ENCODE results near the gene SKI.
"Not testable (repeated sequence)": the region's sequence is repeated elsewhere in the genome, so short reads cannot be mapped to it uniquely, and the experiment has no call there.

Gene SKI

DNA sequence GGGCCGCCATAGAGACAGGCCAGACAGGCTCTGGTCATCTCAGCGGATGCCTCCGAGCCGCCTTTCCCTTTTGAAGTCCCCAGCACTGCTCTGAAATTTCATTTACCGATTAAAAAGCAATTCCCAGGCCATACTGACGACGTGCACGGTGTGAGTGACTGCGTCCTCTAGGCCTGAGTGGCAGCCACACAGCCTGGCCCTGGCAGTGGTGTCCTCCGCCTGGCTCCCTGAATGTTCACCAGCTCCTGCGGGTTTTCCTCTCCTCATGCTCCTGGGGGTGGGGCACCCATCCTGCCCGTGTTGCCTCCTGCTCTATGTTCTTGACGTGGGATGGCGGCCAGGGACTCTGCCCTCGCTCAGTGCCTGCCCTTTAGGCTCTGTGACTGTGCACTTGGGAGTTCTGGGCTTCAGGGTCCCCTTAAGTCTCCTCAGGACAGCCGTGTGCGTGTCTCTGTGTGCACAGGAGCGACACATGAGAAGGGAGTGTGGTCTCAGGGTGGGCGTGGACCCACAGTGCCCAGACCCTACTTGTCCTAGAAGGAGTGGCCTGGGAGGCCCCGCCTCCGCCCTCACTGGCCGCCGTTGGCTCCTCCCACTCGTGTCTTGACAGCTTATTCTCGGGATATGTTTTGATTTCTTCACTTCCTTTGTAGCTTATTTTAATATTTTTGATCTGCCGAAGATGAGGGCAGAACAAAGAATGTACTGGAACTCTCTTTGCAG lies 3.6 kb downstream of the SKI start:
- peak; percentile 64 to 73 for DNase-seq

- DNase-seq, result peak in 1 of 2 donors; percentile 27
Measured at GRCh38 chr1:2232255-2232915, 4.3 kb downstream of the SKI start.

GRCh38 chr1:2232916-2233438 lies 4.9 kb downstream of the SKI start:
- DNase-seq, result no peak

DNA sequence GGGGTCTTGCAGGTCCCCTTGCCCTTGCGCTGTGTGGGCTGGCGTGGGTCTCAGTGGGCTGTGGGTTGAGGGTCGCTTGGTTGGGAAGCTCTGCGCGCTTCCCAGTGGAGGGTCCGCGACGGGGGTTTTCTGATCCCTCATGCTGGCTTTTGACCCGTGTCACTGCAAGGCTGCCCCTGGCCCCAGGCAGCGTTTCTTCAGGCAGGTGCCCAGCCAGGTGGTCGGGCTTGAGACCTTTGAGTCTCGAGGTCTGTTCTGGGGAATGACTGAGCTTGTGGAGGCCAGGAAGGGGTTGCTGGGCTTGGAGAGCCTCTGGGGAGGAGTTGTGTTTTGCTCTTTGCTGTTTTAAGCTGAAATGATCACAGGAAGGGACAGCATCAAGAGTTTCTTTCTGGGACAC lies 5.3 kb downstream of the SKI start:
- no peak for DNase-seq

GRCh38 chr1:2233997-2234761 lies 6.1 kb downstream of the SKI start:
- DNase-seq, result peak; percentile 91 to 98

- no peak for DNase-seq
Measured at GRCh38 chr1:2234762-2235113, 6.6 kb downstream of the SKI start.

DNA sequence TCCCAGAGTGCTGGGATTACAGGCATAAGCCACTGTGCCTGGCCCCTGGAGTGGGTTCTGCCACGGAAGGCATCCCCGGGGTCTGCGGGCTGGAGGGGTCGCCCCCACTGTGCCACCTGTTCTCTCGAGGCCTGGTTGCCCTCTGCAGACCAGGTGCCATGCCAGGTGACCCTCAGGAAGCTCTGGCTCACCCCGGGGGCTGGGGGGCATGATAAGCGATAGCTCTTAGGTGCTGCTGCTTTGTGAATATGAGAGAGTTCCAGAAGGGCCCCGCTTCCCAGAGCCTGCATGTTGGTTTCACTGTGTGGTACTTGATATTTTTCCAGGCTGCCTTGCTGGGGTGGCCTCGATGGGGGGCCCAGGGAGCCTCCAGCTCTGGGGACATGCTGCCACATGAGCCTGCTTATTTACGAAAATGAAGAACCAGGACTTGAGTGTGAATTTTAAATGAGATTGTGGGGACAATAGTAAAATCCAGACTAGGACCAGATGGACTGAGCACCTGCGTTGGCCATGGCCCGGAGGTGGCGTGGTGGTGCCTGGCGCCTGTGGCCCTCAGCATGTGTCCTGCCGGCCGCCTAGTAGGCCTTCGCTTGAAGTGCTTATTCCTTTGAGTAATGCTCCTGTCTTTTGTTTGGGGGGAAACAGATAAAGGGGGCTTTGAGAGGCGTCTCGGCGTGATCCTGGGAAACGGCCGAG lies 7.3 kb downstream of the SKI start:
- no peak for DNase-seq

DNA sequence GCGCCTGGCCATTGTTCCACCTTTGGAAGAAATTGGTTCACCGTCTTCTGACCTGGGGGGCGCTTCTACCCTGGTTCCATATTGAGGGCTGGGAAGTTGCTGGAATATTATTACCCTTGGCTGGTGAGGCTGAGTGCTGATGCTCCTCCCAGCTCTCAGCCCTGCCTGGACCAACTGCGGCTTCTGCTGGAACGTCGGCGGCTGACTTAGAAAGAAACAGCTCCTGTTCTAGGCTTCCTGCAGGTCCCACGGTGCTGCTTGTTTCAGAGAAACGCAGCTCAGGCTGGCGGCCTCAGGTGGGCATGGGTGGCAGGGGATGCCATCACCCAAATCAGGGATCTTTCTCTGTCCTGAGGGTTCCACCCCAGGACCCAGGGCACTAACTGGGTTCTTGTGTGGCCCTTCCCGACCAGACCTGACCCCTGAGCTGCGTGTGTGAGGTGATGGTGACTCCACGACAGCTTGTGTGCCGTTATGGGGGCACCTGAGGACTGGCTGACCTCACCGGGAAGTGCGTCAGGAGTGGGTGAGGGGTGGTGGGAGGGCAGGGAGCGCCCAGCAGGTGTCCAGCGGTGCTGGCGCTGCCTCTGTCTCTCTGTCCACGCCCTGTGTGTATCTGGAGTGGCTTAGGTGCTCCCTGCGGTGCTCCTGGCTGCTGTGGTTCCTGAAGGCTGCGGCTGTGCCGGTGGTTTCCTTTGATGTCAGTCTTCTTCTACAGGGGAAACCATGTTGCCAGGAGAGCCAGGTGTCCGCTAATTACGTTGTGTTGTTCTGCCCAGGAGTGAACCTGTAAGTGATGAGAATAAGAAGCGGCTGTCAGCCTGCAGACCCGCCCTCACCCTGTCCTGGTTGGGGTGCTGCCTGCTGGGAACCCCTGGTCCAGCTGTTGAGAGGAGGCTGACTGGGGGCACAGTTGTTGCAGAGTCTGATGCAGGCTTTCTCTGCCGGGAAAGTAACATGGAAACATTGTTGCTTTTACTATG lies 8.9 kb downstream of the SKI start:
- DNase-seq, result no peak

DNA sequence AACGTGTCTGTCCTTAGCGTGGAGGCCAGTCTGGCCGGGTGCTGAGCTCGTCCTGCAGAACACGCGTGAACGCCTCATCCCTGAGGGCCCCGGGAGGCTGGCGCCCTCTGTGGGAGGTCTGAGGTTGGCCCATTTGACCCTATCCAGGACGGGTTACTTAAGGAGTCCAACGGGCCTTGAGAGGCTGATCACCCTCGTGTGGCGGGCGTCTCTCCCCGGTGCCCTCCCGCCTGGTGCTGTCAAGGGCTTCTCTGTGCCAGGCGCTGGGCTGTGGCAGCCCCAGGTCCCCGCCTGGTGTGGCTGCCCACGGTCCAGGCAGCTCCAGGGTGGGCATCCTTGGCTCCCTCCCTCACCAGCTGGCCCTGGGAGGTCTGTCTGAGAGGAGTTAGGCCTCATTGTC lies 9.7 kb downstream of the SKI start:
- DNase-seq, result no peak

- DNase-seq, result no peak
Measured at GRCh38 chr1:2238361-2239012, 10.4 kb downstream of the SKI start.

DNA sequence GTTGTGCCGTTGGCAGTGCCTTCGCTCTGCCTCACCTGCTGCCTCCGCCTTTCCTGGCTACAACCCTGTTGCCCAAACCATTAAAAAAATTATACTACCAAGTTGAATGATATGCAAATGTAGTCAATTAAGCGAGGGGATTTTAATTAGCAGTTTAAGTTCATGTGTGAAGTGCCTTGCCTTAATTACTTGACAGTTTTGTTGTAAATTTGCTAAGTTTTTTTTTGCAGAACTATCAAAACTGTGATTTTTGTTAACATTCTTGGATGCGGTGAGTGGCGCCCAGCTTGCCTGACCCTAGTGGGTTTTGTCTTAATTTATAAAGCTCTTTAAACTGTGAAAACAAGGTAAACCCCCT lies 10.9 kb downstream of the SKI start:
- DNase-seq, result no peak

DNA sequence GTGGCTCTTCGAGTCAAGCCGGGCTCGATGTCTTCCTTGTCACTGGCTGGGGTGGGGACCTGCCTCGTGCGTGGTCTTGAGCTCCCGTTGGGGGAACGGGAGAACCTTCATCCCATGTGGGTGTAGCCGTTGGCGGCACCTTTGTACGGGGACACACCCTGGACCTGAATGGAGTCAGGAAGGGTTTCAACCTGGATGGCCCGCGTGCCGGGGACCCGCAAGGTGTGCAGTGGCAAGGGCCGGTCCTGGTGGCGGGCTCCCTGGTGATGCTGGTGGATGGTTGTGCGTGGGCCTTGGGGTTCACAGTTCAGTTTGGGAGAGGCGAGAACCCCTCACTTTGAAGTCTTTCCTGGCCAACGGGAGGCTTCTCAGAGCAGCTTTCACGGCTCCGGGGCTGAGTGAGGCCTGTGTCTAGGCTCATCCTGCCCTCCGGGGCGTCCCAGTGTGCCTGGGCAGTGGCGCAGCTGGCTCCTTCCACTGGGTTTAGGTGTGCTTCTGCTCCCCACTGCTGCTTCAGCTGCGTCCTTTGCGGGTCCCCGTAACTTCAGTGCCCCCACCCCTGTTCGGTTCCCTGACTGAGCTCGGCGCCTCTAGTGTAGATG lies 11.4 kb downstream of the SKI start:
- no peak for DNase-seq

DNA sequence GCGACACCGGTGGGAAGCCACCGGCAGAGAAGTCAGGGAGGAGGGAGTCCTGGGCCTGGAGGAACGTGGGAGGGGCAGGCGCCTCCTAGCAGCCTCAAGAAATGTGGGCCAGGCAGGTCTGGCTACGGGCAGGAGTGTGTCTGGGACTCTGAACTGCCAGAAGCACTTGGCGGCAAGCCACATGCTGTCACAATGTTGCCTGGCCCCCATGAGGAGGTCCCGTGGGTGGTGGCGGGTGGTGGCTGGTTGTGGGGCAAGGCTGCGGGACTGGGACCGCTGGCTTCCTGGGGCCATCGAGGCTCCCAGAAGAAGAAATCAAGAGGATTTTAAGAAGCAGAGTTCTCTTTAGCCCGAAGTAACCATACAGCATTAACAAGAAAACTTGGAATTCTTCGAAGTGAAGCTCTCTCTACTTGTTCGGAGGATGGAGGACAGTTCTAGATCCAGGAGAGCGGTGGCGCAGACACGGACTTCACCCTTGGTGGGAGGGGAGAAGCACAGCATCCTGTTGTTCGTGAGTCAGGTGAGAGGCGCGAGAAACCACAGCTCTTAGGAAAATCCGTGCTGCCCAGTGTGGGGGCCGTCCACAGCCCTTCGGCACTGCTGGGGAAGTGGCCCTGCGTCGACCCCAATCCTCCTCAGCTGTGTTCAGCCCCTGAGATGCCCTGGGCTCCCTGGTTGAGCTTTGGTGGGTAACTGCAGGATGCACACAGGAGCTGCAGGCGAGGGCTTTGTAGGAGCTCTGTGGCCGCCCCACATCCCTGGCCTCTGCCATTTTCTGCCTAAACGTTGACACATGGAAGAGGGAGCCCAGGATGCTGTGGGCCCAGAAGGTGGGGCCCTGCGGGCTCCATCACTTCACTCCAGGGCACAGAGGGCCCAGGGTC lies 12.4 kb downstream of the SKI start:
- DNase-seq, result peak; percentile 50 to 62

GRCh38 chr1:2241820-2242219 lies 13.7 kb downstream of the SKI start:
- DNase-seq, result no peak

- DNase-seq, result peak; percentile 33 to 84
Measured at GRCh38 chr1:2242814-2243725, 15.0 kb downstream of the SKI start.

DNA sequence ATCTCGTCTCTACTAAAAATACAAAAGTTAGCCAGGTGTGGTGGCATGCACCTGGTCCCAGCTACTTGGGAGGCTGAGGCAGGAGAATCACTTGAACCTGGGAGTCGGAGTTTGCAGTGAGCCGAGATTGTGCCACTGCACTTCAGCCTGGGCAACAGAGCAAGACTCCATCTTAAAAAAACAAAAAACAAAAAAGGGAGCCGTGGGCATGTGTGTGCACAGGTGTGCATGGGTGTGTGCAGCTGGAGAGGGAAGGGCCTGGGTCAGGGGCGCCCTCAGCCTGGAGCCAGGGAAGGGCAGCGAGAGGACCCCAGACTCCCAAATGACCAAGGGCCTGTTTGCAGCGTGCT lies 18.9 kb downstream of the SKI start:
- not testable (repeated sequence) for DNase-seq

- no peak for DNase-seq
Measured at GRCh38 chr1:2247760-2248126, 19.6 kb downstream of the SKI start.

- no peak for DNase-seq
Measured at GRCh38 chr1:2248127-2248826, 20.2 kb downstream of the SKI start.
